H9 (cell line): Measurements from ENCODE around the gene SPEF2. TPM values are rescaled to one million over a fixed set of nuclear protein-coding genes. Genes with fewer than 3 reads are reported as not detected.

Source experiments
- DNase-seq: peaks from one replicate; pipeline ENCODE4 v3.0.0-alpha.2; 2017
- H2AFZ ChIP-seq: one replicate; pipeline ENCODE4 v1.6.1; 2013; ENCODE audit warnings: mild to moderate bottlenecking, low read length, control low read depth, moderate library complexity
- H2AK5ac ChIP-seq: 2 replicates; pipeline ENCODE4 v1.6.1; 2013; ENCODE audit warnings: low read length, control low read depth, mixed read lengths; ENCODE audit not compliant: insufficient read length
- H2BK120ac ChIP-seq: one replicate; pipeline ENCODE4 v1.6.1; 2013; ENCODE audit warnings: low read depth, mild to moderate bottlenecking, low read length, control low read depth, inconsistent platforms; ENCODE audit not compliant: poor library complexity, severe bottlenecking
- H2BK12ac ChIP-seq: 2 replicates; pipeline ENCODE4 v1.6.1; 2013; ENCODE audit warnings: low read length, control low read depth, mixed read lengths, low read depth; ENCODE audit not compliant: insufficient read length
- H2BK15ac ChIP-seq: 2 replicates; pipeline ENCODE4 v1.6.1; 2013; ENCODE audit warnings: low read depth, low read length, control low read depth
- H2BK20ac ChIP-seq: one replicate; pipeline ENCODE4 v1.6.1; 2013; ENCODE audit warnings: low read depth, mild to moderate bottlenecking, low read length, control low read depth, inconsistent platforms; ENCODE audit not compliant: poor library complexity, severe bottlenecking
- H2BK5ac ChIP-seq: 2 replicates; pipeline ENCODE4 v1.6.1; 2013; ENCODE audit warnings: low read length, control low read depth, mixed read lengths; ENCODE audit not compliant: insufficient read length
- H3K14ac ChIP-seq: 2 replicates; pipeline ENCODE4 v1.6.1; 2013; ENCODE audit warnings: low read length, control low read depth; ENCODE audit not compliant: insufficient read depth
- H3K18ac ChIP-seq: 2 replicates; pipeline ENCODE4 v1.6.1; 2013; ENCODE audit warnings: low read depth, mild to moderate bottlenecking, mixed read lengths, low read length, control low read depth; ENCODE audit not compliant: insufficient read length
- H3K23ac ChIP-seq: 2 replicates; pipeline ENCODE4 v1.6.1; 2013; ENCODE audit warnings: low read length, control low read depth, mixed read lengths, low read depth; ENCODE audit not compliant: insufficient read length
- H3K23me2 ChIP-seq: 2 replicates; pipeline ENCODE4 v1.6.1; 2013; ENCODE audit warnings: low read depth, mild to moderate bottlenecking, mixed read lengths, low read length, control low read depth; ENCODE audit not compliant: insufficient read length, poor library complexity, severe bottlenecking
- H3K27ac ChIP-seq: 2 replicates; pipeline ENCODE4 v1.5.1; 2013; ENCODE audit warnings: low read length, control low read depth, mixed read lengths, low read depth; ENCODE audit not compliant: insufficient read length
- H3K27me3 ChIP-seq: 2 replicates; pipeline ENCODE4 v1.6.1; 2013; ENCODE audit warnings: low read length, control low read depth, inconsistent platforms; ENCODE audit not compliant: insufficient read depth
- H3K4ac ChIP-seq: 2 replicates; pipeline ENCODE4 v1.6.1; 2013; ENCODE audit warnings: low read depth, mild to moderate bottlenecking, control low read depth, inconsistent platforms, low read length, moderate library complexity
- H3K4me1 ChIP-seq: 2 replicates; pipeline ENCODE4 v1.6.1; 2013; ENCODE audit warnings: low read length, control low read depth, inconsistent platforms; ENCODE audit not compliant: insufficient read depth
- H3K4me2 ChIP-seq: 2 replicates; pipeline ENCODE4 v1.6.1; 2013; ENCODE audit warnings: low read length, control low read depth, mixed read lengths; ENCODE audit not compliant: insufficient read length, insufficient read depth
- H3K56ac ChIP-seq: 2 replicates; pipeline ENCODE4 v1.6.1; 2013; ENCODE audit warnings: low read depth, mild to moderate bottlenecking, mixed read lengths, low read length, control low read depth; ENCODE audit not compliant: insufficient read length
- H3K79me1 ChIP-seq: 2 replicates; pipeline ENCODE4 v1.6.1; 2013; ENCODE audit warnings: low read depth, mild to moderate bottlenecking, moderate library complexity, low read length, control low read depth, inconsistent platforms; ENCODE audit not compliant: insufficient read depth, poor library complexity, severe bottlenecking
- H3K79me2 ChIP-seq: 2 replicates; pipeline ENCODE4 v1.6.1; 2013; ENCODE audit warnings: low read length, control low read depth, inconsistent platforms; ENCODE audit not compliant: insufficient read depth
- H3K9ac ChIP-seq: 2 replicates; pipeline ENCODE4 v1.6.1; 2013; ENCODE audit warnings: low read length, control low read depth, mixed read lengths; ENCODE audit not compliant: insufficient read length; ENCODE audit errors: extremely low read depth
- H3K9me3 ChIP-seq: one replicate; pipeline ENCODE4 v1.6.1; 2013; ENCODE audit warnings: low read depth, low read length, inconsistent platforms; ENCODE audit not compliant: control insufficient read depth
- H3T11ph ChIP-seq: one replicate; pipeline ENCODE4 v1.6.1; 2013; ENCODE audit warnings: mild to moderate bottlenecking, low read length, control low read depth, inconsistent platforms
- H4K20me1 ChIP-seq: one replicate; pipeline ENCODE4 v1.6.1; 2013; ENCODE audit not compliant: control insufficient read depth, insufficient read length, insufficient read depth
- H4K5ac ChIP-seq: 2 replicates; pipeline ENCODE4 v1.6.1; 2013; ENCODE audit warnings: low read depth, mild to moderate bottlenecking, mixed read lengths, low read length, control low read depth; ENCODE audit not compliant: insufficient read length
- H4K8ac ChIP-seq: replicated peaks from 2 replicates; pipeline ENCODE4 v1.6.1; 2013; ENCODE audit warnings: low read length, control low read depth, mixed read lengths, low read depth; ENCODE audit not compliant: insufficient read length
- H4K91ac ChIP-seq: 2 replicates; pipeline ENCODE4 v1.6.1; 2013; ENCODE audit warnings: low read depth, mild to moderate bottlenecking, moderate library complexity, mixed read lengths, low read length, control low read depth; ENCODE audit not compliant: insufficient read length
- H3K27ac Mint-ChIP-seq, 3 experiments: 2 replicates in 2 of 3; 3 replicates in 1 of 3; pipeline ENCODE4 v1.8.0; 2020 to 2021; ENCODE audit warnings: mixed read lengths in 3 of 3, mild to moderate bottlenecking in 1 of 3, moderate library complexity in 1 of 3
- H3K27me3 Mint-ChIP-seq: 2 replicates; pipeline ENCODE4 v1.8.0; 2021; ENCODE audit warnings: low read depth, mild to moderate bottlenecking, moderate library complexity, mixed read lengths
- H3K36me3 Mint-ChIP-seq, 3 experiments: 2 replicates in 2 of 3; 3 replicates in 1 of 3; pipeline ENCODE4 v1.8.0; 2020 to 2021; ENCODE audit warnings: low read depth in 3 of 3, mixed read lengths in 3 of 3; ENCODE audit not compliant: insufficient read depth in 1 of 3
- H3K4me1 Mint-ChIP-seq, 2 experiments: 2 replicates each; pipeline ENCODE4 v1.8.0; 2020; ENCODE audit warnings: mixed read lengths in 2 of 2
- H3K4me3 Mint-ChIP-seq, 2 experiments: 2 replicates in 1 of 2; 3 replicates in 1 of 2; pipeline ENCODE4 v1.8.0; 2020 to 2021; ENCODE audit warnings: mild to moderate bottlenecking in 2 of 2, mixed read lengths in 2 of 2, moderate library complexity in 1 of 2
- H3K9me3 Mint-ChIP-seq, 2 experiments: 2 replicates in 1 of 2; 3 replicates in 1 of 2; pipeline ENCODE4 v1.8.0; 2020; ENCODE audit warnings: mild to moderate bottlenecking in 2 of 2, mixed read lengths in 2 of 2, moderate library complexity in 1 of 2
- WGBS: extraction: QIAGEN DNeasy Blood & Tissue Kit; methylation state at CpG from one replicate; pipeline ENCODE4 v1.1.7; 2013; ENCODE audit warnings: missing lambda C conversion rate, low lambda C conversion rate, mixed read lengths; ENCODE audit not compliant: insufficient read length; ENCODE audit errors: extremely low coverage; 5-methylcytosine and 5-hydroxymethylcytosine counted together
- total RNA-seq: library from RNA; stranded (reverse); gene quantifications from 2 replicates; pipeline ENCODE4 v1.2.1, GENCODE V29; 2021
- TF ChIP-seq, protein P1 (sequence below): fragments of 200-600 bp; sonication (generic); conservative IDR thresholded peaks from 3 replicates; pipeline ENCODE4 v1.8.0; 2021; ENCODE audit warnings: antibody characterized with exemption, mild to moderate bottlenecking

Gene SPEF2
- total RNA-seq, 1 experiment from 2014 or later: 1.0 TPM

GRCh38 chr5:35856765-35857351, 239.2 kb downstream of the SPEF2 start, which contains the start of gene IL7R:
Gene IL7R, plus strand, starts transcription at chr5:35856891. Its CDS starts 87 bp downstream, at chr5:35856978.
- Histone ChIP-seq H4K20me1 (no peaks in the 10 kb centered on the region), H3K4me1 (peaks cover 8% of the 10 kb centered on the region; the same call in 1 of the 2 replicates), H2BK5ac (no peak within 1 kb of the TSS), H3K79me1 (no peaks in the 10 kb centered on the region), H2BK20ac (no peak within 1 kb of the TSS), H3K79me2 (no peaks in the 10 kb centered on the region), H2BK120ac (no peak within 1 kb of the TSS), H3K23ac (no peak within 1 kb of the TSS), H2BK12ac (no peak within 1 kb of the TSS), H3K9me3 (no peaks in the 10 kb centered on the region), H2AFZ (no peak within 1 kb of the TSS), H3K4ac (no peak within 1 kb of the TSS), H4K5ac (no peak within 1 kb of the TSS), H4K91ac (no peak within 1 kb of the TSS), H3K27ac (no peak within 1 kb of the TSS), H3K14ac (no peak within 1 kb of the TSS), H3K4me2 (no peak within 1 kb of the TSS), H3K9ac (no peak within 1 kb of the TSS), H3K56ac (no peak within 1 kb of the TSS), H3K27me3 (no peaks in the 10 kb centered on the region), H2BK15ac (no peak within 1 kb of the TSS), H3K18ac (no peak within 1 kb of the TSS), H4K8ac (no peak within 1 kb of the TSS), H3K23me2 (no peaks in the 10 kb centered on the region), H2AK5ac (no peak within 1 kb of the TSS), H3T11ph (no peak within 1 kb of the TSS)
- H3K36me3 Mint-ChIP-seq: no peaks in the 10 kb centered on the region
- TF ChIP-seq, protein P1, sequence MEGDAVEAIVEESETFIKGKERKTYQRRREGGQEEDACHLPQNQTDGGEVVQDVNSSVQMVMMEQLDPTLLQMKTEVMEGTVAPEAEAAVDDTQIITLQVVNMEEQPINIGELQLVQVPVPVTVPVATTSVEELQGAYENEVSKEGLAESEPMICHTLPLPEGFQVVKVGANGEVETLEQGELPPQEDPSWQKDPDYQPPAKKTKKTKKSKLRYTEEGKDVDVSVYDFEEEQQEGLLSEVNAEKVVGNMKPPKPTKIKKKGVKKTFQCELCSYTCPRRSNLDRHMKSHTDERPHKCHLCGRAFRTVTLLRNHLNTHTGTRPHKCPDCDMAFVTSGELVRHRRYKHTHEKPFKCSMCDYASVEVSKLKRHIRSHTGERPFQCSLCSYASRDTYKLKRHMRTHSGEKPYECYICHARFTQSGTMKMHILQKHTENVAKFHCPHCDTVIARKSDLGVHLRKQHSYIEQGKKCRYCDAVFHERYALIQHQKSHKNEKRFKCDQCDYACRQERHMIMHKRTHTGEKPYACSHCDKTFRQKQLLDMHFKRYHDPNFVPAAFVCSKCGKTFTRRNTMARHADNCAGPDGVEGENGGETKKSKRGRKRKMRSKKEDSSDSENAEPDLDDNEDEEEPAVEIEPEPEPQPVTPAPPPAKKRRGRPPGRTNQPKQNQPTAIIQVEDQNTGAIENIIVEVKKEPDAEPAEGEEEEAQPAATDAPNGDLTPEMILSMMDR: no peak
- DNase-seq: no peak
- WGBS: no CpG with 5 or more reads among the region's 1 CpG
- H3K27me3 Mint-ChIP-seq: peaks cover 2% of the 10 kb centered on the region; the same call in 1 of the 2 replicates
- no peaks in the 10 kb centered on the region for H3K9me3 Mint-ChIP-seq
- H3K4me3 Mint-ChIP-seq: no peak within 1 kb of the TSS
- H3K27ac Mint-ChIP-seq: no peak within 1 kb of the TSS; a peak in 1 of 7 replicates
- H3K4me1 Mint-ChIP-seq: peaks cover 22 to 34% of the 10 kb centered on the region in 2 experiments
